ENCODE results near the gene UGT1A9.

GRCh38 chr2:233821196-233821595 lies 149.5 kb downstream of the UGT1A9 start:
- no peak for TF ChIP-seq CTCF (IDR thresholded peaks at IDR 0.05)
- no peak for TF ChIP-seq POLR2A (IDR thresholded peaks at IDR 0.05)

Data from prostate gland (tissue), 2 donors.